Measurements from ENCODE around the gene NACC2. TPM values are rescaled to one million over a fixed set of nuclear protein-coding genes. Genes with fewer than 3 reads are reported as not detected.

The NACC2 gene
- polyA plus RNA-seq, 1 donor (not counting 4 experiments of a cell fraction or from before 2014, with no cell fraction given), result 4.6 TPM

GRCh38 chr9:136132512-136133050 lies 37.5 kb upstream of the NACC2 start:
- Histone ChIP-seq H3K36me3 (ENCODE audit: control insufficient read depth in 2 of 2, extremely low read depth in 1 of 2, insufficient read depth in 2 of 2, low read length in 2 of 2) (no peaks in the 10 kb centered on the region), H4K20me1 (ENCODE audit: control insufficient read depth, extremely low read depth, insufficient read depth, low read length) (no peaks in the 10 kb centered on the region), H2AFZ (ENCODE audit: control insufficient read depth, low read length) (no peak overlapping the region), H3K27ac (ENCODE audit: control insufficient read depth, insufficient read depth, low read length) (no peak overlapping the region), H3K4me1 (ENCODE audit: control insufficient read depth, extremely low read depth, insufficient read depth, low read length) (peaks cover 8% of the 10 kb centered on the region), H3K9ac (ENCODE audit: control insufficient read depth, extremely low read depth, insufficient read depth, low read length) (no peak overlapping the region), H3K27me3 (ENCODE audit: control insufficient read depth, extremely low read depth, insufficient read depth, low read length) (peaks cover 80% of the 10 kb centered on the region), H3K4me2 (ENCODE audit: control insufficient read depth, extremely low read depth, insufficient read depth, low read depth, low read length) (no peak overlapping the region), H3K79me2 (ENCODE audit: control insufficient read depth, insufficient read depth, low read length) (no peaks in the 10 kb centered on the region), H3K4me3 (ENCODE audit: control insufficient read depth in 2 of 3, extremely low read depth in 1 of 3, insufficient read depth in 2 of 3, low read depth in 1 of 3, low read length in 3 of 3) (no peak overlapping the region), H3K9me3 (ENCODE audit: control insufficient read depth, low read depth, low read length) (no peaks in the 10 kb centered on the region), H3K9me1 (ENCODE audit: control insufficient read depth, extremely low read depth, insufficient read depth, low read length) (no peaks in the 10 kb centered on the region)
- DNase-seq (ENCODE audit: low read depth, low spot score) (no peak), FAIRE-seq (no peak)
- no peak for TF ChIP-seq CTCF (optimal IDR thresholded peaks at IDR 0.05 in 1 of 3, IDR thresholded peaks at IDR 0.05 in 1 of 3, conservative IDR thresholded peaks at IDR 0.05 in 1 of 3; ENCODE audit: extremely low read depth in 1 of 3, insufficient read depth in 2 of 3, low read length in 3 of 3)
- peak; percentile 15 for TF ChIP-seq EZH2 (IDR thresholded peaks at IDR 0.05; ENCODE audit: low read length)
- dilution Hi-C loops (cut with MboI; ENCODE audit: extremely low pct_ligation_motif_present, low sequenced_read_pairs), result no loop called here

- Histone ChIP-seq H3K36me3 (ENCODE audit: control insufficient read depth in 2 of 2, extremely low read depth in 1 of 2, insufficient read depth in 2 of 2, low read length in 2 of 2) (no peaks in the 10 kb centered on the region), H3K4me1 (ENCODE audit: control insufficient read depth, extremely low read depth, insufficient read depth, low read length) (peaks cover 8% of the 10 kb centered on the region), H4K20me1 (ENCODE audit: control insufficient read depth, extremely low read depth, insufficient read depth, low read length) (no peaks in the 10 kb centered on the region), H3K9ac (ENCODE audit: control insufficient read depth, extremely low read depth, insufficient read depth, low read length) (no peak overlapping the region), H3K27me3 (ENCODE audit: control insufficient read depth, extremely low read depth, insufficient read depth, low read length) (peaks cover 79% of the 10 kb centered on the region), H3K9me3 (ENCODE audit: control insufficient read depth, low read depth, low read length) (no peaks in the 10 kb centered on the region), H3K4me2 (ENCODE audit: control insufficient read depth, extremely low read depth, insufficient read depth, low read depth, low read length) (no peak overlapping the region), H3K9me1 (ENCODE audit: control insufficient read depth, extremely low read depth, insufficient read depth, low read length) (no peaks in the 10 kb centered on the region), H3K27ac (ENCODE audit: control insufficient read depth, insufficient read depth, low read length) (no peak overlapping the region), H2AFZ (ENCODE audit: control insufficient read depth, low read length) (no peak overlapping the region), H3K79me2 (ENCODE audit: control insufficient read depth, insufficient read depth, low read length) (no peaks in the 10 kb centered on the region), H3K4me3 (ENCODE audit: control insufficient read depth in 2 of 3, extremely low read depth in 1 of 3, insufficient read depth in 2 of 3, low read depth in 1 of 3, low read length in 3 of 3) (no peak overlapping the region)
- FAIRE-seq (no peak), DNase-seq (ENCODE audit: low read depth, low spot score) (no peak)
- peak; percentile 73 for TF ChIP-seq EZH2 (IDR thresholded peaks at IDR 0.05; ENCODE audit: low read length)
- TF ChIP-seq CTCF (optimal IDR thresholded peaks at IDR 0.05 in 1 of 3, IDR thresholded peaks at IDR 0.05 in 1 of 3, conservative IDR thresholded peaks at IDR 0.05 in 1 of 3; ENCODE audit: extremely low read depth in 1 of 3, insufficient read depth in 2 of 3, low read length in 3 of 3), result no peak
- dilution Hi-C loops (cut with MboI; ENCODE audit: extremely low pct_ligation_motif_present, low sequenced_read_pairs), result no loop called here
Measured at GRCh38 chr9:136131629-136132511, 36.8 kb upstream of the NACC2 start.
